GM18505 (cell line): Measurements from ENCODE around the gene FAF2.
"Not testable (repeated sequence)": the region's sequence is repeated elsewhere in the genome, so short reads cannot be mapped to it uniquely, and the experiment has no call there.

ENCODE experiments used
- ATAC-seq: cut with Tn5 transposase; IDR thresholded peaks from one replicate; pipeline ENCODE4 v1.9.1; 2021; ENCODE audit not compliant: unreplicated experiment
- POLR2A ChIP-seq: IDR thresholded peaks from 4 replicates; pipeline ENCODE4 v1.6.1; 2011; ENCODE audit warnings: borderline replicate concordance; ENCODE audit not compliant: insufficient read depth, insufficient read length; ENCODE audit errors: extremely low read depth

Gene FAF2

GRCh38 chr5:176427971-176428370 lies 20.2 kb upstream of the FAF2 start:
- no peak for ATAC-seq
- TF ChIP-seq POLR2A, result no peak

DNA sequence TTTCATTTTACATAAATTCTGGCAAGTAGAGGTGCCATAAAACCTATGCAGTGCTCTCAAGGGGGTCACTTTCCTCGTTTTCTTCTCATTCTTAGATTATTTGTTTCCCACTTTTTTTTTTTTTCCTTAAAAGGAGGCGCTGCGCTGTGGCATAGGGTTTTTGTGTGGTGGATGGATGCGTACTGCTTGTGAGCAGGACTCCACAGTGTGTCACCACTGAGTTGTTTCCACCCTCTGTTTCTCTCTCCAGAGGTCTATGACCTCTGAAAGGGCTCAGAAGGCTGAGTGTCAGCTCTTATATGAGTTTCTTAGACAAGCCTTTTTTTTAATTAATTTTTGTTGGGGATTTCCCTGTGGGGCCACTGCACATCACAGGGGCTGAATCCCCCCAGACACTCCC lies 18.2 kb upstream of the FAF2 start:
- TF ChIP-seq POLR2A, result no peak
- no peak for ATAC-seq

- ATAC-seq, result no peak
- TF ChIP-seq POLR2A, result no peak
Measured at GRCh38 chr5:176432707-176433106, 15.5 kb upstream of the FAF2 start.

DNA sequence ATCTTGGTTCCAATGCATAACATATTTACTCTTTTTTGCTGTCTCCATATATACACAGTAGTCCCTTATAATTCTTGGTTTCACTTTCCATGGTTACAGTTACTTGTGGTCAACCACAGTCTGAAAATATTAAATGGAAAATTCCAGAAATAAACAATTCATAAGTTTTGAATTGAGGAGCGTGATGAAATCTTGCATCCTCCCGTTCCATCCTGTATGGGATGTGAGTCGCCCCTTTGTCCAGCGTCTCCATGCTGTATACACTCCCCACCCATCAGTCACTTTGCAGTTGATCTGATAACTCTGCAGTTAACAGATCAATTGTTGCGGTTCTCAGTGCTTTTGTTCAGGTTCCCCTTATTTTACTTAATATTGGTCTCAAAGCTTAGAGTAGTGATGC lies 11.5 kb upstream of the FAF2 start:
- ATAC-seq, result no peak
- no peak for TF ChIP-seq POLR2A

DNA sequence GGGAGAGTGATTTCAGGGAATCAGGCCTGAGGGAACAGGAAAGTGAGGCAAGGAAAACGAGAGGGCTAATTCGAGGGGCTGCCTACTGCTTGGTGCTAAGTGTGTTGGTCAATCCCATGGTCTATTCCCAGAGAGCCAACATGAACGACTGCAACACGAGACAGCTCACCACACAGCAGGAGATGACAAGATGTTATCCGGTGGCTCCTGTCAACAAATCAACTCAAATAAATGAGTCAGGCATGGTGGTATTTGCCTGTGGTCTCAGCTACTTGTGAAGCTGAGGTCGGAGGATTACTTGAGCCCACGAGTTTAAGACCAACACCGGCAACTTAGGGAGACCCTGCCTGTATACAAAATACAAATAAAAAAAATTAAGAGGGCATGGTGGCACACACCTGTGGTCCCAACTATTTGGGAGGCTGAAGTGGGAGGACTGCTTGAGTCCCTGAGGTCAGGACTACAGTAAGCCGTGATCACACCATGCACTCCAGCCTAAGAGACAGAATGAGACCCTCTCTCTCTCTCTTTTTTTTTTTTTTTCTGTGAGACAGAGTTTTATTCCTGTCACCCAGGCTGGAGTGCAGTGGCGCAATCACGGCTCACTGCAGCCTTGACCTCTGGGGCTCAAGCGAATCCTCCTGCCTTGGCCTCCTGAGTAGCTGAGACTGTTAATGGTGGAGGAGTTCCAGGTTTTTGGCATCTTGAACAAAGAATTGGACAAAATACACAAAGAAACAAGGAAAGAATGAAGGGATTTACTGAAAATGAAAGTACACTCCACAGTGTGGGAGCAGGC lies 9.0 kb upstream of the FAF2 start:
- no peak for TF ChIP-seq POLR2A
- ATAC-seq, result no peak

DNA sequence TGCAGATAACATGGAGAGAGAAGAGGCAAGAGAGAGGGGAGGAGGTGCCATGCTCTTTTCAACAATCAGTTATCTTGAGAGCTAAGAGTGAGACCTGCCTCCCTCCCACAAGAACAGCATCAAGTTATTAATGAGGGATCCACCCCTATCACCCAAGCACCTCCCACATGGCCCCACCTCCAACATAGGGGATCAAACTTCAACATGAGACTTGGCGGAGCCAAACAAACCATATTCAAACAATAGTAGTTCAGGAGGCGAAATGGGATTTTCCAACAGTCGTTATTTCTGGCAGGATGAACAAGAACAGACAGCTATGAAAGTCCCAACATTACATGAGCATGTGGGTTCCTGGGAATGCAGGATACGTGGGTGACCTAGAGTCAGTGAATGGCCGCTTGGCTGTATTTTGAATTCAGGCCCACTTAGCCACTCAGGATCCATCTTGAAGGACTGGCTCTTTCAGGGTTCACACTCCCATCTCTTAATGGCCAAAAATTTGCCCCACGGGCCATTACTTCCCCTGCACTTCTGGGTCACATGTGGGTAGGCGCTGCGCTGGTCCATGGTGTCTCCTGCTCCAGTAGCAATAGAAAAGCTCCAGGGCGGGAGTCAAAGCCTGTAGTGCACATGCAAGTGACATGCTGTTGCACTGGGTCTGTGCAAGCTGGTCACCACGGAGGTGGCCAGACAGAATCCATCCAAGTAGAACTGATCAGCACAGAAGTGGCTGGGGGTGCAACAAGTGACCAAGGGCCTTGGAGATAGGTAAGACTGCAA lies 7.1 kb upstream of the FAF2 start:
- no peak for ATAC-seq
- TF ChIP-seq POLR2A, result no peak

- TF ChIP-seq POLR2A, result no peak
- no peak for ATAC-seq
Measured at GRCh38 chr5:176441921-176442323, 6.3 kb upstream of the FAF2 start.

- not testable (repeated sequence) for ATAC-seq
Measured at GRCh38 chr5:176442911-176443310, 5.3 kb upstream of the FAF2 start.

DNA sequence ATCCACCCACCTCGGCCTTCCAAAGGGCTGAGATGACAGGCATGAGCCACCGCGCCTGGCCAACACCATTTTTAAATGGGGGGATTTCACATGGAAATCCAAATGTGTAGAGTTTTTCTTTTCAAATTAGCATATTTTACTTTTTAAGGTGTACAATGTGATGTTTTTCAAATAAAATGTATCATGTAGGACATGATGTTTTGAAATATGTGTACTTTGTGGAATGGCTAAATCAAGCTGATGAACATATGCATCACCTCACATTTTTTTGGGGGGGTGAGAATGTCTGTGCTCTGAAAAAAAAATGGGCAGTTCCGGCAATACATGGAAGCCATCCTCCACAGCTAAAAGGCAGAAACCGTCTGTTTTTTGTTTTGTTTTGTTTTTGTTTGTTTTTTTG lies 3.4 kb upstream of the FAF2 start:
- ATAC-seq, result no peak
- no peak for TF ChIP-seq POLR2A

DNA sequence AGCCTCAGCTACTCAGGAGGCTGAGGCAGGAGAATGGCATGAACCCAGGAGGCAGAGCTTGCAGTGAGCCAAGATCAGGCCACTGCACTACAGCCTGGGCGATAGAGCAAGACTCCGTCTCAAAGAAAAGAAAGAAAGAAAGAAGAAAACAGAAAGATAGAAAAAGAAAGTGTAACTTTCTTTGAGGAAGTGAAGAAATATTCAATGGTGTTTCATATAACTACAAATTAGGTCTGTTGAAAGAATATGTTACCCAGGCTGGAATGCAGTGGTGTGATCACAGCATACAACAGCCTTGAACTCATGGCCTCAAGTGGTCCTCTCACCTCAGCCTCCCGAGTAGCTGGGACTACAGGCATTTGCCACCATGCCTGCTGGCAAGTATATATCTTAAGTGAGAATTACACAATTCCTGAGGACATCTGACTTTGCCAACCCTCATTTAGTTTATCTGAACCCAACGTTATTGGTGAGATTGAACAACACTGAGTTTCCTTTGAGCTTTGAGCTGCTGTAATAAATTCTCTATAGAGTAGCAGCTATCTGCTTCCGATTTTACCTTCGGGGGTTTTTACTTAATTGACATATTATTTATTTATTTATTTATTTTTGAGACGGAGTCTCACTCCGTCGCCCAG lies 2.0 kb upstream of the FAF2 start:
- no peak for ATAC-seq
- TF ChIP-seq POLR2A, result no peak

DNA sequence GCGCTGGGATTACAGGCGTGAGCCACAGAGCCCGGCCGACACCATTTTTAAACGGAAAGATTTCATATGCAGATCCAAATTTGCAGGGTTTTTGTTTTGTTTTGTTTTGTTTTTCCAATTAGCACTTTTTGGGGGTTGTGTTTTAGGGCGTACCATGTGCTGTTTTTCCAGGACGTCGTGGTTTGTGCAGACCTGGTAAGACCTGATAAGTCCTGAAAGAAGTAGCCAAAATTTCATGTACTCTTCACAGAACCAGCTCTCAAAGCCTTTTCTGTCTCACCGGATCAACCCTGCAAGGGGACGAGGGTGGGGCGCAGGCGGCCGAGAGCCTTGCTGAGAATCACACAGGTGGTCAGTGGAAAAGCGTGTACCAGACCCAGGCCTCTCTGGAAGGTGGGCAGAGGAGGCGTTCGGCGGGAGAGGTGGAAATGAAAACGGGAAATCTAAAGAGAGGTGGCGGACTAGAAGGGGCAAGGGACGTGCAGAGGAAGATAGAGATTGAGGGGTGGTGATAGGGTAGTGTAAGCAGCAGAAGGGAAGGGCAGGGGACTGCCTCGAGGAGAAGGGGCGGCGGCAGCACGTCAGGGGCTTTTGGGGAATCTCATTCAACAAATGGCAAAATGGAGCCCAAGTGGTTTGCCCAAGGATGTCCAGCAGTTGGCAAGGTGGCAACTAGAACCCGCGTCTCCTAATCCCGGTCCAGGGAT lies 1.1 kb upstream of the FAF2 start:
- no peak for TF ChIP-seq POLR2A
- ATAC-seq, result no peak

GRCh38 chr5:176447591-176447977 lies 601 bp upstream of the FAF2 start:
- TF ChIP-seq POLR2A, result no peak
- ATAC-seq, result peak; percentile 23

- ATAC-seq, result no peak
- no peak for TF ChIP-seq POLR2A
Measured at GRCh38 chr5:176450077-176450476, 1.9 kb downstream of the FAF2 start.
